ENCODE data around the gene SNX9. TPM values are rescaled to one million over a fixed set of nuclear protein-coding genes. Genes with fewer than 3 reads are reported as not detected.

The SNX9 gene
- total and polyA plus RNA-seq, 2 of the 4 experiments (the other 2 are of a cell fraction) = 35.3 to 41.2 TPM

- Histone ChIP-seq H3K18ac (ENCODE audit: low read depth, low read length) (no peak overlapping the region), H2BK20ac (ENCODE audit: low read depth, low read length) (peak overlapping the region; percentile 4; the same call in 1 of the 2 replicates), H3K27me3 (ENCODE audit: control insufficient read depth, insufficient read depth, low read length) (no peaks in the 10 kb centered on the region), H3K4me3 (ENCODE audit: insufficient read depth, low read depth, low read length) (no peak overlapping the region), H3K9me3 (ENCODE audit: control insufficient read depth, insufficient read depth, low read length) (no peaks in the 10 kb centered on the region), H2AFZ (replicated peaks; ENCODE audit: low read length, poor library complexity) (no peak overlapping the region), H2BK5ac (ENCODE audit: low read depth, low read length, poor library complexity, severe bottlenecking) (no peak overlapping the region), H3K4ac (ENCODE audit: low read depth, low read length) (peak overlapping the region; percentile 47; the same call in 1 of the 2 replicates), H2AK9ac (replicated peaks; ENCODE audit: low read depth, low read length, poor library complexity) (no peak overlapping the region), H3K4me1 (ENCODE audit: control insufficient read depth, insufficient read depth, low read length) (peaks cover 26% of the 10 kb centered on the region), H3K4me2 (ENCODE audit: low read depth, low read length) (peak overlapping the region; percentile 34; the same call in 1 of the 2 replicates), H3K56ac (ENCODE audit: extremely low read depth, insufficient read depth, low read length) (no peak overlapping the region), H3K36me3 (ENCODE audit: control insufficient read depth, insufficient read depth, low read length) (peaks cover 6% of the 10 kb centered on the region), H4K5ac (ENCODE audit: low read depth, low read length) (no peak overlapping the region), H3K27ac (ENCODE audit: insufficient read depth, low read length) (peak overlapping the region; percentile 15; the same call in 1 of the 2 replicates), H4K20me1 (ENCODE audit: insufficient read depth, low read length) (peaks cover 63% of the 10 kb centered on the region), H2AK5ac (ENCODE audit: low read depth, low read length) (no peak overlapping the region; the same call in 1 of the 2 replicates), H3K14ac (replicated peaks; ENCODE audit: low read depth, low read length) (no peak overlapping the region), H3K9me1 (ENCODE audit: insufficient read depth, low read length) (peaks cover 21% of the 10 kb centered on the region), H4K91ac (ENCODE audit: insufficient read depth, low read depth, low read length) (no peak overlapping the region; the same call in 1 of the 2 replicates), H3K79me1 (ENCODE audit: low read depth in 1 of 2, low read length in 2 of 2) (peaks cover 22 to 78% of the 10 kb centered on the region in 2 experiments), H4K8ac (ENCODE audit: low read depth in 2 of 2, low read length in 2 of 2) (no peak overlapping the region; a peak in 1 of 4 replicates), H2BK120ac (ENCODE audit: low read depth, low read length) (peak overlapping the region; percentile 1; the same call in 1 of the 2 replicates), H2BK15ac (ENCODE audit: low read depth, low read length) (no peak overlapping the region; the same call in 2 of the 3 replicates), H3K23ac (ENCODE audit: low read depth, low read length) (0 out of 2 replicates have a peak overlapping the region, but pooled peaks have one; percentile 8), H3K9ac (ENCODE audit: low read depth, low read length) (no peak overlapping the region)
- no TSS peak for BruUV-seq (replicated peaks)
- intact Hi-C loops (cut with micrococcal nuclease) (no loop called here), dilution Hi-C loops (cut with HindIII; ENCODE audit: low sequenced_read_pairs, unreplicated experiment) (no loop called here), in situ Hi-C loops (cut with MboI; ENCODE audit: low sequenced_read_pairs) (no loop called here)
- no peak for TF ChIP-seq RFX5 (IDR thresholded peaks at IDR 0.05; ENCODE audit: low read depth, low read length)
- TF ChIP-seq RAD21 (IDR thresholded peaks at IDR 0.05; ENCODE audit: low read length) = no peak
- TF ChIP-seq MXI1 (IDR thresholded peaks at IDR 0.05; ENCODE audit: borderline replicate concordance, low read depth, low read length) = no peak
- TF ChIP-seq NFE2L2 (IDR thresholded peaks at IDR 0.05; ENCODE audit: low read depth, low read length) = no peak
- TF ChIP-seq ELK1 (IDR thresholded peaks at IDR 0.05; ENCODE audit: borderline replicate concordance, low read depth, low read length) = no peak
- no peak for TF ChIP-seq SMC3 (IDR thresholded peaks at IDR 0.05; ENCODE audit: low read depth, low read length)
- no peak for TF ChIP-seq CTCF (conservative IDR thresholded peaks at IDR 0.05; ENCODE audit: low read depth, low read length)
- no peak for TF ChIP-seq MAZ (IDR thresholded peaks at IDR 0.05; ENCODE audit: borderline replicate concordance, low read depth, low read length)
- no peak for TF ChIP-seq CHD1 (IDR thresholded peaks at IDR 0.05; ENCODE audit: low read depth, low read length)
- TF ChIP-seq USF2 (IDR thresholded peaks at IDR 0.05; ENCODE audit: low read depth, low read length) = no peak
- TF ChIP-seq FOS (IDR thresholded peaks at IDR 0.05; ENCODE audit: low read depth, low read length) = no peak
- TF ChIP-seq RCOR1 (IDR thresholded peaks at IDR 0.05; ENCODE audit: insufficient replicate concordance, low read length) = no peak
- no peak for TF ChIP-seq BHLHE40 (IDR thresholded peaks at IDR 0.05; ENCODE audit: low read depth, low read length)
- TF ChIP-seq CEBPB (IDR thresholded peaks at IDR 0.05; ENCODE audit: low read depth, low read length) = no peak
- ATAC-seq (ENCODE audit: low read depth) = peak; percentile 23; the same call in 1 of the 2 replicates
- ChIA-PET CTCF (no interaction called here), POLR2A (ENCODE audit: unreplicated experiment) (no interaction called here)
- peak; percentile 36 for DNase-seq
- WGBS, 2 experiments (ENCODE audit: extremely low coverage in 2 of 2, insufficient read length in 1 of 2) = 100% methylated on average over 2 of the region's 11 CpGs; no CpG with 5 or more reads in 1 of the 2 experiments
Observed at GRCh38 chr6:157864185-157864761, 41.2 kb downstream of the SNX9 start.

All from IMR-90 (cell line).